Panc1 (cell line): ENCODE results near the gene ZDHHC1. TPM values are rescaled to one million over a fixed set of nuclear protein-coding genes. Genes with fewer than 3 reads are reported as not detected.

Experiments used
- ATAC-seq: fragments of 200-7000 bp; cut with Tn5 transposase; 2 replicates; pipeline ENCODE4 v1.9.1; 2020; ENCODE audit warnings: mild to moderate bottlenecking, moderate library complexity
- BruUV-seq: library from RNA; stranded (reverse); fragments of 400-500 nt; replicated peaks from 2 replicates; lab custom pipeline; 2021; lab: Mats Ljungman, UMichigan
- CTCF ChIA-PET: fragments of 300-600 bp; sonication (Branson Sonifier 250); formaldehyde crosslinking; loops from one replicate; lab custom pipeline; 2022; ENCODE audit warnings: antibody characterized with exemption; lab: Charles Lee
- POLR2A ChIA-PET: fragments of 300-600 bp; sonication (Branson Sonifier 250); formaldehyde crosslinking; loops from one replicate; lab custom pipeline; 2022; ENCODE audit warnings: antibody characterized with exemption; lab: Charles Lee
- DNase-seq: peaks from one replicate; pipeline ENCODE4 v3.0.0-alpha.2; 2010; ENCODE audit warnings: low read depth, low spot score
- H3K27ac ChIP-seq: 2 replicates; pipeline ENCODE4 v1.5.1; 2011; ENCODE audit warnings: mild to moderate bottlenecking, low read length, inconsistent platforms
- H3K27me3 ChIP-seq: fragments of 200-500 bp; sonication (Bioruptor generic); 2 replicates; pipeline ENCODE4 v1.6.0; 2014; ENCODE audit warnings: low read length, inconsistent platforms; ENCODE audit not compliant: control insufficient read depth, insufficient read depth
- H3K36me3 ChIP-seq: fragments of 200-500 bp; sonication (Bioruptor generic); 2 replicates; pipeline ENCODE4 v1.5.1; 2014; ENCODE audit warnings: inconsistent platforms, mild to moderate bottlenecking, low read length, moderate library complexity; ENCODE audit not compliant: control insufficient read depth, insufficient read depth
- H3K4me1 ChIP-seq: 2 replicates; pipeline ENCODE4 v1.5.1; 2011; ENCODE audit warnings: inconsistent platforms, mild to moderate bottlenecking, low read length, moderate library complexity; ENCODE audit not compliant: control insufficient read depth, insufficient read depth
- H3K4me3 ChIP-seq, 2 experiments: 2 replicates each; pipeline ENCODE4 v1.5.1; 2011 to 2012; ENCODE audit warnings: low read depth in 2 of 2, low read length in 2 of 2, mild to moderate bottlenecking in 2 of 2, inconsistent platforms in 1 of 2, moderate library complexity in 1 of 2
- H3K9me3 ChIP-seq: fragments of 200-500 bp; sonication (Bioruptor generic); 2 replicates; pipeline ENCODE4 v1.5.1; 2014; ENCODE audit warnings: low read depth, mild to moderate bottlenecking, inconsistent platforms, low read length, moderate library complexity; ENCODE audit not compliant: control insufficient read depth, insufficient read depth
- POLR2AphosphoS5 ChIP-seq: IDR thresholded peaks from 2 replicates; pipeline ENCODE4 v1.6.1; 2012; ENCODE audit warnings: mild to moderate bottlenecking, low read depth, low read length, moderate library complexity
- SIN3A ChIP-seq: IDR thresholded peaks from 2 replicates; pipeline ENCODE4 v1.6.1; 2012; ENCODE audit warnings: low read depth, mild to moderate bottlenecking, low read length, moderate library complexity, borderline replicate concordance; ENCODE audit not compliant: insufficient read depth
- TCF7L2 ChIP-seq: IDR thresholded peaks from 2 replicates; pipeline ENCODE4 v1.6.1; 2011; ENCODE audit warnings: mild to moderate bottlenecking, low read depth, low read length, inconsistent platforms
- in situ Hi-C: cut with HindIII; loops from 2 replicates; pipeline ENCODE4 v1.10.0; 2016; ENCODE audit warnings: low sequenced_read_pairs, low pct_unique_long_range_greater_than_20kb
- intact Hi-C: fragments of 100-400 bp; cut with micrococcal nuclease; formaldehyde crosslinking; loops from one replicate; pipeline ENCODE4 v1.10.0; 2022; ENCODE audit not compliant: unreplicated experiment
- total RNA-seq: library from RNA; stranded (reverse); gene quantifications from one replicate; pipeline ENCODE4 v1.2.1, GENCODE V29; 2021; ENCODE audit not compliant: unreplicated experiment
- TF ChIP-seq, protein P1 (sequence below): fragments of 450-650 bp; IDR thresholded peaks from 2 replicates; pipeline ENCODE4 v1.5.1; 2017; ENCODE audit warnings: mild to moderate bottlenecking
- TF ChIP-seq, protein P2 (sequence below), 2 experiments: IDR thresholded peaks; 2 replicates each; pipeline ENCODE4 v1.6.1; 2011 to 2012; ENCODE audit warnings: low read depth in 2 of 2, control low read depth in 1 of 2, low read length in 1 of 2, mild to moderate bottlenecking in 1 of 2, moderate library complexity in 1 of 2; ENCODE audit not compliant: insufficient read depth in 1 of 2

The ZDHHC1 gene
- total RNA-seq, 1 experiment from 2014 or later: 7.8 TPM

- Histone ChIP-seq H3K27ac (no peak overlapping the region), H3K9me3 (no peaks in the 10 kb centered on the region), H3K4me1 (no peaks in the 10 kb centered on the region), H3K27me3 (no peaks in the 10 kb centered on the region), H3K4me3 (no peak overlapping the region), H3K36me3 (no peaks in the 10 kb centered on the region)
- ATAC-seq: no peak
- DNase-seq: no peak
- POLR2A ChIA-PET: interaction anchor here (0.5 kb wide), 1 partner anchor 61 kb away, joined by 3 read pairs; the partner anchor contains the start of gene ATP6V0D1
- TF ChIP-seq, protein P1, sequence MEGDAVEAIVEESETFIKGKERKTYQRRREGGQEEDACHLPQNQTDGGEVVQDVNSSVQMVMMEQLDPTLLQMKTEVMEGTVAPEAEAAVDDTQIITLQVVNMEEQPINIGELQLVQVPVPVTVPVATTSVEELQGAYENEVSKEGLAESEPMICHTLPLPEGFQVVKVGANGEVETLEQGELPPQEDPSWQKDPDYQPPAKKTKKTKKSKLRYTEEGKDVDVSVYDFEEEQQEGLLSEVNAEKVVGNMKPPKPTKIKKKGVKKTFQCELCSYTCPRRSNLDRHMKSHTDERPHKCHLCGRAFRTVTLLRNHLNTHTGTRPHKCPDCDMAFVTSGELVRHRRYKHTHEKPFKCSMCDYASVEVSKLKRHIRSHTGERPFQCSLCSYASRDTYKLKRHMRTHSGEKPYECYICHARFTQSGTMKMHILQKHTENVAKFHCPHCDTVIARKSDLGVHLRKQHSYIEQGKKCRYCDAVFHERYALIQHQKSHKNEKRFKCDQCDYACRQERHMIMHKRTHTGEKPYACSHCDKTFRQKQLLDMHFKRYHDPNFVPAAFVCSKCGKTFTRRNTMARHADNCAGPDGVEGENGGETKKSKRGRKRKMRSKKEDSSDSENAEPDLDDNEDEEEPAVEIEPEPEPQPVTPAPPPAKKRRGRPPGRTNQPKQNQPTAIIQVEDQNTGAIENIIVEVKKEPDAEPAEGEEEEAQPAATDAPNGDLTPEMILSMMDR: no peak
- no peak for TF ChIP-seq POLR2AphosphoS5
- no peak for TF ChIP-seq TCF7L2
- TF ChIP-seq, protein P2, sequence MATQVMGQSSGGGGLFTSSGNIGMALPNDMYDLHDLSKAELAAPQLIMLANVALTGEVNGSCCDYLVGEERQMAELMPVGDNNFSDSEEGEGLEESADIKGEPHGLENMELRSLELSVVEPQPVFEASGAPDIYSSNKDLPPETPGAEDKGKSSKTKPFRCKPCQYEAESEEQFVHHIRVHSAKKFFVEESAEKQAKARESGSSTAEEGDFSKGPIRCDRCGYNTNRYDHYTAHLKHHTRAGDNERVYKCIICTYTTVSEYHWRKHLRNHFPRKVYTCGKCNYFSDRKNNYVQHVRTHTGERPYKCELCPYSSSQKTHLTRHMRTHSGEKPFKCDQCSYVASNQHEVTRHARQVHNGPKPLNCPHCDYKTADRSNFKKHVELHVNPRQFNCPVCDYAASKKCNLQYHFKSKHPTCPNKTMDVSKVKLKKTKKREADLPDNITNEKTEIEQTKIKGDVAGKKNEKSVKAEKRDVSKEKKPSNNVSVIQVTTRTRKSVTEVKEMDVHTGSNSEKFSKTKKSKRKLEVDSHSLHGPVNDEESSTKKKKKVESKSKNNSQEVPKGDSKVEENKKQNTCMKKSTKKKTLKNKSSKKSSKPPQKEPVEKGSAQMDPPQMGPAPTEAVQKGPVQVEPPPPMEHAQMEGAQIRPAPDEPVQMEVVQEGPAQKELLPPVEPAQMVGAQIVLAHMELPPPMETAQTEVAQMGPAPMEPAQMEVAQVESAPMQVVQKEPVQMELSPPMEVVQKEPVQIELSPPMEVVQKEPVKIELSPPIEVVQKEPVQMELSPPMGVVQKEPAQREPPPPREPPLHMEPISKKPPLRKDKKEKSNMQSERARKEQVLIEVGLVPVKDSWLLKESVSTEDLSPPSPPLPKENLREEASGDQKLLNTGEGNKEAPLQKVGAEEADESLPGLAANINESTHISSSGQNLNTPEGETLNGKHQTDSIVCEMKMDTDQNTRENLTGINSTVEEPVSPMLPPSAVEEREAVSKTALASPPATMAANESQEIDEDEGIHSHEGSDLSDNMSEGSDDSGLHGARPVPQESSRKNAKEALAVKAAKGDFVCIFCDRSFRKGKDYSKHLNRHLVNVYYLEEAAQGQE (IDR thresholded peaks at IDR 0.05; ENCODE audit: insufficient read depth in 1 of 2, low read depth in 2 of 2, low read length in 1 of 2): no peak
- no peak for TF ChIP-seq SIN3A
- no TSS peak for BruUV-seq
- in situ Hi-C loops: no loop called here
- CTCF ChIA-PET: no interaction called here
- intact Hi-C loops: no loop called here
Measured at GRCh38 chr16:67419931-67420330, 3.7 kb upstream of the ZDHHC1 start.

DNA sequence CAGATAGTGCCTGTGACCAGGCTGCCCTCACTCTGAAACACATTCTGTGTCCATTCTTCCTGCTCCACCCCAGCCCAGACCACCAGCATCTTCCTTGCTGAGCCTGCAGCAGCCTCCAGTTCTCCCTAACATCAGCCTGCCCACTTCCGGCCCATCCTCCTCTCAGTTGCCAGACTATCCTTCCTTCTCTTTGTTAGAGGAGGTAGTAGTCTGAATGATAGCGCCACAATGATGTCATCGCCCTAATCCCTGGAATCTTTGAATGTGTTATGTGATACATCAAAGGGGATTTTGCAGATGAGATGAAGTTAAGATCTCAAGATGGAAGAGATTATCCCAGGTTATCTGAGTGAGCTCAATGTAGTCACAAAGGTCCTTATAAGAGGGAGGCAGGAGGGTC is 3.2 kb upstream of the ZDHHC1 start:
- intact Hi-C loops (no loop called here), in situ Hi-C loops (no loop called here)
- Histone ChIP-seq H3K4me3 (no peak overlapping the region), H3K4me1 (no peaks in the 10 kb centered on the region), H3K36me3 (no peaks in the 10 kb centered on the region), H3K9me3 (no peaks in the 10 kb centered on the region), H3K27me3 (no peaks in the 10 kb centered on the region), H3K27ac (no peak overlapping the region)
- no TSS peak for BruUV-seq
- no peak for ATAC-seq
- CTCF ChIA-PET: no interaction called here
- no peak for TF ChIP-seq SIN3A
- POLR2A ChIA-PET: interaction anchor here (0.5 kb wide), 1 partner anchor 61 kb away, joined by 3 read pairs; the partner anchor contains the start of gene ATP6V0D1
- no peak for DNase-seq

DNA sequence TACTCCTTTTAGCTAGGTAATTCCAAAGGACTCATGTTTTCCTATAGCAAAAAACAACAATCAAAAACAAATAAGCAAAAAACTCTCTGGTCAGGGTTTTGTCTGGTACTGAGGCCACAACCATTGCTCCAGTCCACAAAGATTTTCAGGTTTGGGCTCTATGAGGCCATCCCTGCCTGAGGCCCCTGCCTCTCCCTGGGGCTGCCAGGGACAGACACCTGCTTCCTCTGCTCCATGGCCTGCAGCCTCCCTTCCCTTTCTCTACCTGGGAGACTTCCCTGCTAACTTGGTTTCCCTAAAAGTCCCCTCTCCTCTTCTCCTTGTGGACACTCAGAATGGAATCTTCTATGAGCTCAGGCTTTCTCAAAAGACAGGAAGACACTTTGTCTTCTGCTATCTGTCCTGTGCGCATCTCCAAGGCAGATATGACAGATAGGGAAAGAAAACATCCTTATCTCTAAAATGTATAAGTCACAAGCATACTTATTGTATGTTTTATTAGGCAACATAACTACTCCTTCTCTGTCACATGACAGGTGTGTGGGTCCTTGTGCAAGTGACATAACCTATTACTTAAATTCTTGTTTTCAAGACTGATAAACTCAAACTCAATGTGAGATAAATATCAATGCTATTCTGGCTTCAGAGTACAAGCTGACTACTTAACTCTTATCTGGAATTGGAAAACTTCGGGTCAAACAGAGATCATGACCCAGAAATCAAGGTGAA is 1.2 kb upstream of the ZDHHC1 start:
- Histone ChIP-seq H3K4me3 (no peak overlapping the region), H3K9me3 (no peaks in the 10 kb centered on the region), H3K4me1 (no peaks in the 10 kb centered on the region), H3K27me3 (no peaks in the 10 kb centered on the region), H3K27ac (no peak overlapping the region), H3K36me3 (no peaks in the 10 kb centered on the region)
- in situ Hi-C loops: no loop called here
- ATAC-seq: no peak
- TF ChIP-seq, protein P1: no peak
- TF ChIP-seq SIN3A: no peak
- TF ChIP-seq, protein P2 (IDR thresholded peaks at IDR 0.05; ENCODE audit: insufficient read depth in 1 of 2, low read depth in 2 of 2, low read length in 1 of 2): no peak
- TF ChIP-seq POLR2AphosphoS5: no peak
- no peak for TF ChIP-seq TCF7L2
- POLR2A ChIA-PET: no interaction called here
- CTCF ChIA-PET: no interaction called here
- no peak for DNase-seq
- intact Hi-C loops: no loop called here
- BruUV-seq: no TSS peak
